Astrocyte (in vitro differentiated cells and primary cell): ENCODE measurements around the gene SRRT. TPM values are rescaled to one million over a fixed set of nuclear protein-coding genes. Genes with fewer than 3 reads are reported as not detected.
"Not testable (repeated sequence)": the region's sequence is repeated elsewhere in the genome, so short reads cannot be mapped to it uniquely, and the experiment has no call there.

Experiments
- DNase-seq: peaks from one replicate; pipeline ENCODE4 v3.0.0-alpha.2; 2010; ENCODE audit warnings: low read depth
- FAIRE-seq: peaks from 2 replicates; lab custom pipeline; 2011; peaks lifted over from hg19 to GRCh38; lab: Jason Lieb, UNC
- H2AFZ ChIP-seq: 2 replicates; pipeline ENCODE4 v1.6.0; 2012; ENCODE audit warnings: low read depth, low read length, inconsistent platforms
- H3K27ac ChIP-seq: 2 replicates; pipeline ENCODE4 v1.5.1; 2011; ENCODE audit warnings: low read depth, low read length, inconsistent platforms
- H3K27me3 ChIP-seq: 2 replicates; pipeline ENCODE4 v1.6.0; 2011; ENCODE audit warnings: low read length, inconsistent platforms; ENCODE audit not compliant: insufficient read depth
- H3K36me3 ChIP-seq: 2 replicates; pipeline ENCODE4 v1.5.1; 2011; ENCODE audit warnings: low read length, inconsistent platforms; ENCODE audit not compliant: insufficient read depth
- H3K4me1 ChIP-seq: 2 replicates; pipeline ENCODE4 v1.5.1; 2011; ENCODE audit warnings: low read length, inconsistent platforms; ENCODE audit not compliant: insufficient read depth
- H3K4me2 ChIP-seq: 2 replicates; pipeline ENCODE4 v1.6.0; 2012; ENCODE audit warnings: low read length, inconsistent platforms
- H3K4me3 ChIP-seq: 2 replicates; pipeline ENCODE4 v1.5.1; 2011; ENCODE audit warnings: low read depth, mild to moderate bottlenecking, low read length, inconsistent platforms; ENCODE audit not compliant: insufficient read depth
- H3K79me2 ChIP-seq: 2 replicates; pipeline ENCODE4 v1.6.0; 2012; ENCODE audit warnings: mild to moderate bottlenecking, low read length, inconsistent platforms; ENCODE audit not compliant: insufficient read depth
- H3K9ac ChIP-seq: 2 replicates; pipeline ENCODE4 v1.6.0; 2012; ENCODE audit warnings: mild to moderate bottlenecking, low read length, inconsistent platforms
- H3K9me3 ChIP-seq: 2 replicates; pipeline ENCODE4 v1.5.1; 2012; ENCODE audit warnings: low read depth, mild to moderate bottlenecking, low read length, inconsistent platforms; ENCODE audit not compliant: insufficient read depth
- H4K20me1 ChIP-seq: 2 replicates; pipeline ENCODE4 v1.6.0; 2012; ENCODE audit warnings: low read length, inconsistent platforms; ENCODE audit not compliant: insufficient read depth
- H3K27ac Mint-ChIP-seq: one replicate; pipeline ENCODE4 v1.8.0; 2021; ENCODE audit warnings: mild to moderate bottlenecking, mixed read lengths; ENCODE audit not compliant: unreplicated experiment
- H3K27me3 Mint-ChIP-seq: one replicate; pipeline ENCODE4 v1.8.0; 2021; ENCODE audit warnings: low read depth, mixed read lengths; ENCODE audit not compliant: unreplicated experiment
- H3K36me3 Mint-ChIP-seq: one replicate; pipeline ENCODE4 v1.8.0; 2021; ENCODE audit warnings: low read depth, mixed read lengths; ENCODE audit not compliant: unreplicated experiment
- H3K4me1 Mint-ChIP-seq: one replicate; pipeline ENCODE4 v1.8.0; 2021; ENCODE audit warnings: low read depth, mixed read lengths; ENCODE audit not compliant: unreplicated experiment
- H3K4me3 Mint-ChIP-seq: one replicate; pipeline ENCODE4 v1.8.0; 2021; ENCODE audit warnings: mild to moderate bottlenecking, moderate library complexity, mixed read lengths; ENCODE audit not compliant: unreplicated experiment
- H3K9me3 Mint-ChIP-seq: one replicate; pipeline ENCODE4 v1.8.0; 2021; ENCODE audit warnings: mild to moderate bottlenecking, mixed read lengths; ENCODE audit not compliant: unreplicated experiment
- EZH2 ChIP-seq: IDR thresholded peaks from 2 replicates; pipeline ENCODE4 v1.6.1; 2012; ENCODE audit warnings: mild to moderate bottlenecking, low read length, inconsistent platforms; ENCODE audit not compliant: insufficient read depth
- total RNA-seq: library from RNA; stranded (reverse); gene quantifications from 2 replicates; pipeline ENCODE4 v1.2.1, GENCODE V29; 2021
- TF ChIP-seq, protein P1 (sequence below): IDR thresholded peaks from 2 replicates; pipeline ENCODE4 v1.5.1; 2011; ENCODE audit warnings: low read depth, mild to moderate bottlenecking, inconsistent platforms, low read length, moderate library complexity; ENCODE audit not compliant: insufficient read depth

Gene SRRT
- total RNA-seq, 1 donor from 2014 or later: 118 TPM

DNA sequence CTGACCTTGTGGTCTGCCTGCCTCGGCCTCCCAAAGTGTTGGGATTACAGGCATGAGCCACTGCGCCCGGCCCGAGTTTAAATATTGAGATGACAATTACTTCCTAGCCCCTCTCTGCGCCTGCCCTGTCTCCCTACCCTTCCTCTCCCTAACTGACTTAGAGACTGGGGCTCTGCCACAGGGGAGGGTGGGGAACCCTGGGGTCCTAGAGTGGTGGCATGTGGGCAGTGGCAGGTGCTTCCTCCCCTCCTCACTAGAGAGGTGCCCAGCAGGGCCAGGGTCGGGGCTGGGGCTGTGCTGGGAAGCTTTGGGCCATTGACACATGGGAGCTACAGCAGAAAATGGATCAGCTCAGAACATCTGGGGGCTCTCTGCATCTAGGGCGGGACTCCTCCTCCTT lies 27.7 kb downstream of the SRRT start:
- no peaks in the 10 kb centered on the region for H3K4me1 ChIP-seq
- H2AFZ ChIP-seq: no peak overlapping the region
- H3K9me3 Mint-ChIP-seq: peaks cover 2% of the 10 kb centered on the region
- peaks cover 15% of the 10 kb centered on the region for H3K27me3 Mint-ChIP-seq
- DNase-seq (no peak), FAIRE-seq (no peak)
- no peaks in the 10 kb centered on the region for H3K27me3 ChIP-seq
- no peaks in the 10 kb centered on the region for H3K36me3 Mint-ChIP-seq
- H3K4me2 ChIP-seq: no peak overlapping the region
- H3K36me3 ChIP-seq: no peaks in the 10 kb centered on the region
- H3K9me3 ChIP-seq: no peaks in the 10 kb centered on the region
- TF ChIP-seq EZH2: no peak
- TF ChIP-seq, protein P1, sequence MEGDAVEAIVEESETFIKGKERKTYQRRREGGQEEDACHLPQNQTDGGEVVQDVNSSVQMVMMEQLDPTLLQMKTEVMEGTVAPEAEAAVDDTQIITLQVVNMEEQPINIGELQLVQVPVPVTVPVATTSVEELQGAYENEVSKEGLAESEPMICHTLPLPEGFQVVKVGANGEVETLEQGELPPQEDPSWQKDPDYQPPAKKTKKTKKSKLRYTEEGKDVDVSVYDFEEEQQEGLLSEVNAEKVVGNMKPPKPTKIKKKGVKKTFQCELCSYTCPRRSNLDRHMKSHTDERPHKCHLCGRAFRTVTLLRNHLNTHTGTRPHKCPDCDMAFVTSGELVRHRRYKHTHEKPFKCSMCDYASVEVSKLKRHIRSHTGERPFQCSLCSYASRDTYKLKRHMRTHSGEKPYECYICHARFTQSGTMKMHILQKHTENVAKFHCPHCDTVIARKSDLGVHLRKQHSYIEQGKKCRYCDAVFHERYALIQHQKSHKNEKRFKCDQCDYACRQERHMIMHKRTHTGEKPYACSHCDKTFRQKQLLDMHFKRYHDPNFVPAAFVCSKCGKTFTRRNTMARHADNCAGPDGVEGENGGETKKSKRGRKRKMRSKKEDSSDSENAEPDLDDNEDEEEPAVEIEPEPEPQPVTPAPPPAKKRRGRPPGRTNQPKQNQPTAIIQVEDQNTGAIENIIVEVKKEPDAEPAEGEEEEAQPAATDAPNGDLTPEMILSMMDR: no peak
- no peaks in the 10 kb centered on the region for H3K4me1 Mint-ChIP-seq
- H3K4me3 ChIP-seq: no peak overlapping the region
- H3K27ac ChIP-seq: no peak overlapping the region
- H4K20me1 ChIP-seq: no peaks in the 10 kb centered on the region
- H3K4me3 Mint-ChIP-seq: no peak overlapping the region
- no peak overlapping the region for H3K9ac ChIP-seq
- no peak overlapping the region for H3K27ac Mint-ChIP-seq
- H3K79me2 ChIP-seq: no peaks in the 10 kb centered on the region

DNA sequence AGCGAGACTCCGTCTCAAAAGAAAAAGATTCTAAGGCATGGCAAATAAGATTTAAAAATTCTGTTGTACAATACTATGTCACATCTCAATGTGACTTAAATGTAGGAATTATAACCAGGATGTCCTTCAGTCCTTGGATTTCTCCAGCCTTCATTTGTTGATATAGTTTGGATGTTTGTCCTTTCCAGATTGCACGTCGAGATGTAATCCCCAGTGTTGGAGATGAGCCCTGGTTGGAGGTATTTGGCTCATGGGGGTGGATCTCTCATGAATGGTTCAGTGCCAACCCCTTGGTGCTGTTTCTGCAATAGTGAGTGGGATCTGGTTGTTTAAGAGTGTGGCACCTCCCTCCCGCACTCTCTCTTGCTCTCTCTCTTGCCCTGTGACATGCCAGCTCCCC lies 33.6 kb downstream of the SRRT start:
- Mint-ChIP-seq H3K27ac (no peak overlapping the region), H3K4me3 (no peak overlapping the region), H3K36me3 (no peaks in the 10 kb centered on the region), H3K27me3 (peaks cover 3% of the 10 kb centered on the region), H3K9me3 (peaks cover 6% of the 10 kb centered on the region), H3K4me1 (no peaks in the 10 kb centered on the region)
- Histone ChIP-seq H3K27me3 (no peaks in the 10 kb centered on the region), H3K4me1 (no peaks in the 10 kb centered on the region), H3K4me3 (no peak overlapping the region), H3K27ac (no peak overlapping the region), H3K9me3 (no peaks in the 10 kb centered on the region), H3K36me3 (no peaks in the 10 kb centered on the region), H2AFZ (no peak overlapping the region), H3K9ac (no peak overlapping the region), H4K20me1 (no peaks in the 10 kb centered on the region), H3K79me2 (no peaks in the 10 kb centered on the region), H3K4me2 (no peak overlapping the region)
- FAIRE-seq (no peak), DNase-seq (no peak)
- TF ChIP-seq, protein P1: no peak
- no peak for TF ChIP-seq EZH2

DNA sequence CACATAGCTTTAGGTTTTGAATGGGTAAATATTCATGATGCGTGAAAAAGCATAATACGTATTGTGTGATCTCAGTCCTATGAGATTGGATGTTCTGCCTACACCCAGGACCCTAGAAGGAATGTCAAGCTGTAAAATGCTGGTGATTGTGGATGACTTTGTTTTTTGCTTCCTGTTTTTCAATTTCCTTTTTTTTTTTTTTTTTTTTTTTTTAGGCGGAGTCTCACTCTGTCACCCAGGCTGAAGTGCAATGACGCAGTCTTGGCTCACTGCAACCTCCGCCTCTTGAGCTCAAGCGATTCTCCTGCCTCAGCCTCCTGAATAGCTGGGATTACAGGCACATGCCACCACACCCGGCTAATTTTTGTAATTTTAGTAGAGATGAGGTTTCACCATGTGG lies 35.5 kb downstream of the SRRT start:
- H2AFZ ChIP-seq, DNase-seq, H3K79me2 ChIP-seq, H3K9me3 ChIP-seq, H3K9me3 Mint-ChIP-seq, H3K36me3 Mint-ChIP-seq, H3K4me3 Mint-ChIP-seq, H3K9ac ChIP-seq, H3K4me2 ChIP-seq, H3K27me3 ChIP-seq, H3K27ac ChIP-seq, H3K4me1 Mint-ChIP-seq, H3K27me3 Mint-ChIP-seq, H3K36me3 ChIP-seq, H3K4me1 ChIP-seq, H4K20me1 ChIP-seq, H3K27ac Mint-ChIP-seq, FAIRE-seq, H3K4me3 ChIP-seq: not testable (repeated sequence)
